Activated CD8-positive, alpha-beta memory T cell treated with anti-CD3 and anti-CD28 coated beads, Interleukin-2, amount 50 U/mL, for 1 hour (primary cell): ENCODE measurements around the gene LMNTD1.
"Not testable (repeated sequence)": the region's sequence is repeated elsewhere in the genome, so short reads cannot be mapped to it uniquely, and the experiment has no call there.

Experiments used
- DNase-seq: peaks from one replicate; pipeline ENCODE4 v3.0.0-alpha.2; 2020; ENCODE audit errors: extremely low read depth

The LMNTD1 gene

GRCh38 chr12:25491396-25492325, 61.4 kb downstream of the LMNTD1 start:
- DNase-seq, result no peak

DNA sequence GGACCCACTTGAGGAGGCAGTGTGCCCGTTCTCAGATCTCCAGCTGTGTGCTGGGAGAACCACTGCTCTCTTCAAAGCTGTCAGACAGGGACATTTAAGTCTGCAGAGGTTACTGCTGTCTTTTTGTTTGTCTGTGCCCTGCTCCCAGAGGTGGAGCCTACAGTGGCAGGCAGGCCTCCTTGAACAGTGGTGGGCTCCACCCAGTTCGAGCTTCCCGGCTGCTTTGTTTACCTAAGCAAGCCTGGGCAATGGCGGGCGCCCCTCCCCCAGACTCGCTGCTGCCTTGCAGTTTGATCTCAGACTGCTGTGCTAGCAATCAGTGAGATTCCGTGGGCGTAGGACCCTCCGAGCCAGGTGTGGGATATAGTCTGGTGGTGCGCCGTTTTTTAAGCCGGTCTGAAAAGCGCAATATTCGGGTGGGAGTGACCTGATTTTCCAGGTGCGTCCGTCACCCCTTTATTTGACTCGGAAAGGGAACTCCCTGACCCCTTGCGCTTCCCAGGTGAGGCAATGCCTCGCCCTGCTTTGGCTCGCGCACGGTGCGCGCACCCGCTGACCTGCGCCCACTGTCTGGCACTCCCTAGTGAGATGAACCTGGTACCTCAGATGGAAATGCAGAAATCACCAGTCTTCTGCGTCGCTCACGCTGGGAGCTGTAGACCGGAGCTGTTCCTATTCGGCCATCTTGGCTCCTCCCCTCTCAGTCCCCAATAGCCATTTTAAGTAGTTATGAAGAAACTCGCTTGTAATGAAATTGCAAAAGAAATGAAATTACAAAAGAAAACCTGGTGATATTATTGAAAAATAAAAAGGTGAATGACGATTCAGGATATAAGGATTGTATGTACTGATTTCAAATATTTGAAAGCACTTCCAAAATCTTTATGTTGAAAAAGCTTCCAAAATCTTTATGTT, 63.9 kb downstream of the LMNTD1 start:
- not testable (repeated sequence) for DNase-seq

- DNase-seq, result no peak
These were observed 70.5 kb downstream of the LMNTD1 start for GRCh38 chr12:25482625-25483024.

DNA sequence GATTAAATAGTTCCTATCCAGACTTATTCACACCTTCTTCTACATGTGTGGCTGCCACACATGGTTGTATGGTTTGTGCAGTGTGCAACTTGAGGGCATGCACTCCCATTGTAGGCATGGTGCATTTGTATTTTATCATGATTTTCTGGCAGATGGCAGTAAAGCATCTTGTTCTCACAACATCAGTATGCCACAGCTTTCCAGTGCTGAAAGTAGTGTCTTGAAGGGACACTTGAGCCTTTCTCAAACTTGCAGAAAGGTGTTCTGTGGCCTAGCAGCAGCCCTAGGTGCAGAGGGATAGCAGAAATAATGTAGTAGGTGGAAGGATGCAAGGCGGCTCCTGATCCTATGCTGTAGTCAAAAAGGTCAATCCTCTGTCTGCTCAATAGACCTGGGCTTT, 72.9 kb downstream of the LMNTD1 start:
- DNase-seq, result no peak

- no peak for DNase-seq
These were observed 75.9 kb downstream of the LMNTD1 start for GRCh38 chr12:25477217-25477616.

GRCh38 chr12:25472453-25472852, 80.6 kb downstream of the LMNTD1 start:
- no peak for DNase-seq

DNA sequence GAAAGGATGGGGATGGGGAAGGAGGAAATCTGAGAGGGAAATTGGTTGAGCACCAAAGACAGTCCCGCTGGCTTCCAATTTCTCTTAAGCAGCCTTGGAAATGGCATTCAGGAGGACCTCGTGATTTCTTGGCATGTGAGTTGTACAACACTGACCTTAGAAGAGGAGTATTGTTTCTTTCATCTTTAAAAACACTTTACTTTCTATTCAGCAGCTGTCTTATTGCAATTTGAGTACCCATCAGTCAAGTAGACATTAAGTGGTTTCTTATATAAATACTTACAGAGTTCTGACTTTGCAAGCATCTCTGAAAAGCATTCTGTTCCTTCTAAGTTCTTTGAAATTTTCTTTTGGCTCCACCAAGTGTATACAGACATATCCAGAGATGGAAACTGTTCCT, 83.2 kb downstream of the LMNTD1 start:
- no peak for DNase-seq

GRCh38 chr12:25469368-25469767, 83.7 kb downstream of the LMNTD1 start:
- no peak for DNase-seq

GRCh38 chr12:25463521-25463920, 89.6 kb downstream of the LMNTD1 start:
- no peak for DNase-seq

- no peak for DNase-seq
These were observed 90.1 kb downstream of the LMNTD1 start for GRCh38 chr12:25463005-25463404.

- DNase-seq, result no peak
These were observed 93.5 kb downstream of the LMNTD1 start for GRCh38 chr12:25459541-25459951.

DNA sequence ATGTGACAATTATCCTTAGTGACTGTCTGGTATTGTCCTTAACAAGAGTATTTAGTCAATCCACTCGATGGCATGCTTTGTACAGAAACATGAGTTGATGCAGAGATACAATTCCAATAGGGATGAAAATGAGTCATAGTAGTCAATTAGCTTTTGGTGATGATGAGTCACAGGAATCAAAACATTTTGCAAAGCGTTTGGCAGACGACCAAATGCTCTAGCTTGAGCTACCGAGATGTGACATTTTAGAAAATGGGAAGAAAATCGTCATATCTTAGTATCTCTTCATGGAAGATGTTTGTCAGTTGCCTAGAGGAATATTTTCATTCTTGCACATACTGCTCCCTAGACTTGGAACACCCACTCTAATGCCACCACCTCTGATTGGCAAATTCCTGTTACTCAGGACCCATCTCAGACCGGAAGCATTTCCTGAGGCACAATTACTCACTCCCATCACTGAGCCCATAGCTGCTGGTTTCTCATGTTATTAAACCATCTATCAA, 95.0 kb downstream of the LMNTD1 start:
- DNase-seq, result no peak

GRCh38 chr12:25456474-25456873, 96.6 kb downstream of the LMNTD1 start:
- no peak for DNase-seq

DNA sequence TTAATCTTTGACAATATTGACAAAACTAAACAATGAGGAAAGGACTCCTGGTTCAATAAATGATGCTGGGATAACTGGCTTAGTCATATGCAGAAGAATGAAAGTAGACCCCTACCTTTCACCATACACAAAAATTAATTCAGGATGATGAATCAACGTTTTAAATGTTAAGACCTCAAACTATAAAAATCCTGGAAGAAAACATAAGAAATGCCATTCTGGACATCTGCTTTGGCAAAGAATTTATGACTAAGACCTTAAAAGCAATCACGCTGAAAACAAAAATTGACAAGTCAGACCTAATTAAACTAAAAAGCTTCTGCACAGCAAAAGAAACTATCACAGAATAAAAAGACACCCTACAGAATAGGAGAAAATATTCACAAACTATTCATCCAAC, 97.4 kb downstream of the LMNTD1 start:
- DNase-seq, result no peak

- no peak for DNase-seq
These were observed 104.1 kb downstream of the LMNTD1 start for GRCh38 chr12:25449007-25449406.

GRCh38 chr12:25447046-25447445, 106.0 kb downstream of the LMNTD1 start:
- DNase-seq, result no peak

- DNase-seq, result no peak
These were observed 114.4 kb downstream of the LMNTD1 start for GRCh38 chr12:25438638-25439037.

GRCh38 chr12:25436206-25437030, 116.7 kb downstream of the LMNTD1 start:
- no peak for DNase-seq

GRCh38 chr12:25435431-25435830, 117.7 kb downstream of the LMNTD1 start:
- no peak for DNase-seq

GRCh38 chr12:25434515-25434914, 118.6 kb downstream of the LMNTD1 start:
- no peak for DNase-seq

DNA sequence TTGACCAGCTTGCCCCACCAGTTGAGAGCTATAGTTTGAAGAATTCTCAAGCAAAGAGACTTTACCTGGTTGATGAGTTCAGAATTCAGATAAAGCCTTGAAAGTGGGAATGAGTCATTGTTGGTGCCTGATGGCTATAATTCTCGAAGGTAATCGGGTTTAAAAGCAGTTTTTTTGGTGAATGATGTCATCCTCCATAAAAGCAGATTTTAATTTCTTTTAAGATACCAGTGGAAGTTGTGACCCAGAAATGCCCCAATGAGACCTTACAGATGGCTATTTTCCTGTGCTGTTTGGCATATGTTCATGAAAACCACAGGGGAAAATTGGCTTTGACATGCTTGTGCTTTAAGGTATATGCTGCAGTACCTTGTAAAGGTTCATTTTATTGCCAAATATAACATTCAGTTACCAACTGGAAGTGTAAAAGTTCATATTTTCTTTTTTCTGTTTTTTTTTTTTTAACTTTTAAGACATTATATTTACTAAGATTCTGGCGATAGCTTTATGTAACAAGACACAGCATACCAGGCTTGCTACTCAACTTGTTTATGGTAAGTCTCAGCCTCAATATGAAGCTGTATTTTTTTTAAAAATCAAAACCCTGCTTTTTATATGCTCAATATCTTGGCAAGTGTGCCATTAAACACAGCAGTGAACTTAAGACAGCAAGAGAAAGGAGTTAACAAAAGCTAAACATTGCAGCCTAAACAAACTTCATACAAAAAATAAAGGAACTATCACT, 119.3 kb downstream of the LMNTD1 start:
- DNase-seq, result no peak
